T47D (cell line): ENCODE results near the gene CGREF1.

ENCODE experiments used
- DNase-seq, 2 experiments: peaks; one replicate each; pipeline versions ENCODE4 v3.0.0 to v3.0.0-alpha.2; 2011 to 2012; ENCODE audit warnings: low read depth in 1 of 2, low spot score in 1 of 2
- JUND ChIP-seq: IDR thresholded peaks from 2 replicates; pipeline ENCODE4 v1.6.1; 2012; ENCODE audit warnings: low read depth
- in situ Hi-C: cut with HindIII; loops from 2 replicates; pipeline ENCODE4 v1.10.0; 2016; ENCODE audit warnings: low sequenced_read_pairs, low pct_unique_long_range_greater_than_20kb

Gene CGREF1, protein sequence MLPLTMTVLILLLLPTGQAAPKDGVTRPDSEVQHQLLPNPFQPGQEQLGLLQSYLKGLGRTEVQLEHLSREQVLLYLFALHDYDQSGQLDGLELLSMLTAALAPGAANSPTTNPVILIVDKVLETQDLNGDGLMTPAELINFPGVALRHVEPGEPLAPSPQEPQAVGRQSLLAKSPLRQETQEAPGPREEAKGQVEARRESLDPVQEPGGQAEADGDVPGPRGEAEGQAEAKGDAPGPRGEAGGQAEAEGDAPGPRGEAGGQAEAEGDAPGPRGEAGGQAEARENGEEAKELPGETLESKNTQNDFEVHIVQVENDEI

DNA sequence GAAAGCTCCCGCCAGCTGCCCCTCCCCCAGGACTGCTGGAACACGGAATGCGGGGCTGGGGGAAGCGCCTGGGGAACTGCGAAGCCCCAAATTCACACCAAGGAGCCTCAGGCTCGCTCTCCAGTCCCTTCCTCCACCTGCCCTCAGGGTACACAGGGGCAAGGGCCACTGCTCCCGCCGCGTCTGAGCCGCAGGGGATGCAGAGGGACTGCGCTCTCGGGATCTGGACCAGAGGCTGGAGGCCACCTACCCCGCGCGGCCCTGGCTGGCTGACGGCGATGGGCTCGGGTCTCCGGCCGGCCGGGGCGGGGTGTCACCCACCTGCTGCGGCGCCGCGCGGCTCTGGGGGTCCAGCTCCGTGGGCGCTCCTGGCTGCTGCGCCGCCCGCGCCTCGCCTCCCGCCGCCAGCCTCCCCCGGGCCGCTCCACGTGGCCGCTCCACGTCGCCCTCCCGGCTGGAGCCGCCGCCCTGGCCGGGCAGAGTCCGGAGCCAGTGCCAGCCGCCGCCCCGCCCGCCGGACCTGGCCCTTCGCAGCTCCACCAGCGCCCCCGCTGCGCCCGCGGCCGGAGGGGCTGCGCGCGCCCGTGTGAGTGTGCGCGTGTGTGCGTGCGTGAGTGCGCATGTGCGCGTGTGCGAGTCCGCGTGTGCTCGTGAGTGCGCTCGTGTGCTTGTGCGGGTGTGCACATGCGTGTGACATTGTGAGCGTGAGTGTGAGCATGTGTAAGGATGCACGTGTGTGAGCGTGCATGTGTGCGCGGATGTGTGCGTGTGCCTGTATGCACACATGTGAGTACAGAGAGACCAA, at the start of gene CGREF1:
CGREF1 (minus strand) TSS at position 604 of the 805 bp plus-strand sequence. CDS start 14,762 bp downstream, outside the sequence.
- peak; percentile 28 for DNase-seq
- in situ Hi-C loops: no loop called here
- no peak for TF ChIP-seq JUND

DNA sequence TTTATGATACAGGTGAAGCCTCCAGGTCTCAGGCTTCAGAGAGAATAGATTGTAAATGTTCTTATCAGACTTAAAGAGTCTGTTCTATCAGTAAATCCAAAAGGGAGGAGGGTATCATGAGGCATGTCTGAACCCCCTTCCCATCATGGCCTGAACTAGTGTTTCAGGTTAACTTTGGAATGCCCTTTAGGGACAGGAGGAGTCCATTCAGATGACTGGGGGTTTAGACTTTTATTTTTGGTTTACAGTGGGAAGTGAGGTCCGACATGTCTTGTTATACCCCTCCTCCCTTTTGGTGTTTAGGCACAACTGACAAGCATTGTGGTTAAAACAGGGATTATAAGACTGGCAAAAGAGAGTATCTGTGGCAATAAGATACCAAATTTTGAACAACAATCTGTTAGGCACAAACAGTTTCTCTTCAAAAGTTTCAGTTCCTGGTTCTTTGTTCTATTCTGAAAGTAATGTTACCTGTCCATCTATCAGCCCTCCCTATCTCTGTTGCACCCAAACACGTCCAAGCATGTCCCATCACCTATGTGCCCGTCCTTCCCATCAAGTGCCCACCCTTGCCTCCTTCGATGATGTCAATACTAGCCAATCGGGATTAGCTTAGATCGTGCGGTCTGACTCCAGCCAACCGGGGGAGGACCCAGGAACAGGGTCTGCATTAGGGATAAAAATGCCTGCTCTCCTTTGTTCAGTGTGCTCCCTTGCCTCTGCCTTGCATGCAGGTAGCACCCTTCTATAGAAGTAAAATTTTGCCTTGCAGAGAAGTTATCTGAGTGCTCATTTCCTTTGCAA, 46.2 kb upstream of the CGREF1 start:
- no peak for DNase-seq
- in situ Hi-C loops: no loop called here
- no peak for TF ChIP-seq JUND

DNA sequence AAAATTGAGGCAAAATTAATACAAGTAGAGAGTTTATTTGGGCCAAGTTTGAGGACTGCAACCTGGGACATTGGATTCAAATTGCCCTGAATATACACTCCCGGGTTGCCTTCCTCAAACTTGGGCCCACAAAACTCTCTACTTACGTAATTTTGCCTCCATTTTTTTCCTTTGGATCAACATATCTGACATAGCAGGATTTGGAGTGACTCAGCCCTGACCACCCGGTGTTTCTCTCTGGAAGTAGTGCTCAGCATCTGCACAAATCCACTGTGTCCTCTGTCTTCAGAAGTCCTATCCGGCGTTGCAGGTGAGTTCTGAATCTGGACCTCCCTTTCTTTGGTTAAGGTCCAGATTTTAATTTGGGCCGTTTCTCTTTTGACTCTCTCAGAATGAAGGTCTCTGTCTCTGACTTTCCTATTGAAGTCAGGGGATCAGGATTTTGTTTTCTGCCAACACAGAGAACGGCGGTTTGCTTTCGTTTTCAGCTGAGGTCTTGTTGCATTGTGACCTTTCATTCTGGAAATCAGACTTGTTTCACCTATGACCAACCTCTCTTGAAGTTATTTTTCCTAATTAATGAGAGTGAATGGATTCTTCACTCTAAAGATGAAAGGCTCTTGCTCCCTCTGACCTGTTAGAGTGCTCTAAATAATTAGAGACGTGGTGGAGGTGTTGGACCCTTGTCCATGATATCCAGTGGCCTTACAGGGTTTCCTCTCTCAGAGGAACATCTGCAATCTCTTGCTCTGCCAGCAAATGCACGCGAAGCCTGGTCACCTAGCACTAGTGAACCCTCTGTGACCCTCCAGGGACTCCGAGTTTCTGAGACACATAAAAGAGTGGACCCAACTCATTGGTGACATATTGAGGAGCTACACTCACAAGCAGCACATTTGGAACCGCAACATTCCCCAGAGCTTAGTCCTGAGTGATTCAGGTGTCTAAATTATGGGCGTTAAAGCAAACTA, 43.5 kb upstream of the CGREF1 start:
- DNase-seq: peak in 1 of 2 experiments; percentile 12
- in situ Hi-C loops: no loop called here
- no peak for TF ChIP-seq JUND

DNA sequence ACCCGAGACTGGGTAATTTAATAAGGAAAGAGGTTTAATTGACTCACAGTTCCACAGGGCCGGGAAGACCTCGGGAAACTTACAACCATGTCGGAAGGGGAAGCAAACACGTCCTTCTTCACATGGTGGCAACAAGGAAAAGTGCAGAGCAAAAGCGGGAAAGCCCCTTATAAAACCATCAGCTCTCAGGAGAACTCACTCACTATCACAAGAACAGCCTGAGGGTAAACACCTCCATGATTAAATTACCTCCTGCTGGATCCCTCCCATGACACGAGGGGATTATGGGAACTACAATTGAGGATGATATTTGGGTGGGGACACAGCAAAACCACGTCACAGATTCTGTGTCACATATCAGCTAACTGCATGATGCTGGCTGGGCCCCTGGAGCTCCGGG, 41.3 kb upstream of the CGREF1 start:
- in situ Hi-C loops: no loop called here
- no peak for TF ChIP-seq JUND
- no peak for DNase-seq

DNA sequence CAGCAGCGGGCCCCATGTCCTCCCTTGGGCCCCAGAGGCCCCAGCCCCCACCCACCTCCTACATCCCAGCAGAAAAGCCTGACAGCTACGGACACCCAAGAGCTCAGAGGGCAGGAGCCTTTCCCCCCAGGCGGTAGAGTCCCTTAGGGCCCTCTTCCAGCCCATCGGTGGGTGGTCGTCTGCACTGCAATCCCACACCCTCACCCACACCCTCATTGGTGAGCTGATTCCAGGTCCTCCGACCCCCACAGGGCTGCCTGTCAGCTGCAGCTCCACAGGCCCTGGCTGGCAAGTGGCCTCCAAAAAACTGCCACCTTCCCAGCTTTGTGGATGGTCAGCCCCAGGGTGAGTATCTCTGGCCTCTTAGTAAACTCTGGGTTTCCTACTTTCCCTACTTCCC, 40.3 kb upstream of the CGREF1 start:
- in situ Hi-C loops: no loop called here
- no peak for DNase-seq
- TF ChIP-seq JUND: no peak

DNA sequence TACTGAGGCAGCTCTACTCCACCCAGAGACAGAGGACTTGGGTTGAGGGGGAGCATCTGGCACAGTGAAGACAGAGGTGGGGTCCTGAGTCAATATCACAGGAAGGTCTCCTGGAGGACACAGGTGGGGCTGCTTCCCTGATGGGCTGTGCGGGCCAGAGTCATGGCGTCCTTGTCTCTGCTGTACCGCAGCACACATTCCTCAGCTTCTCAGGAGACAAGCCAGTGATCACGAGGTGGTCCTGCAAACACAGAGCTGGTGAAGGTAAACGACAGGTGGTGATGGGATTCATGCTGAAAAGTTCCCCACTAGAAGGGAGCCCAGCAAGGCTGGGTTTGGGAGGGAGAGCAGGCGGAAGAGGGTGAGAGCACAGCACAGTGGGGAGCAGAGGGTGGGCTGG, 39.5 kb upstream of the CGREF1 start:
- DNase-seq: no peak
- in situ Hi-C loops: no loop called here
- no peak for TF ChIP-seq JUND

DNA sequence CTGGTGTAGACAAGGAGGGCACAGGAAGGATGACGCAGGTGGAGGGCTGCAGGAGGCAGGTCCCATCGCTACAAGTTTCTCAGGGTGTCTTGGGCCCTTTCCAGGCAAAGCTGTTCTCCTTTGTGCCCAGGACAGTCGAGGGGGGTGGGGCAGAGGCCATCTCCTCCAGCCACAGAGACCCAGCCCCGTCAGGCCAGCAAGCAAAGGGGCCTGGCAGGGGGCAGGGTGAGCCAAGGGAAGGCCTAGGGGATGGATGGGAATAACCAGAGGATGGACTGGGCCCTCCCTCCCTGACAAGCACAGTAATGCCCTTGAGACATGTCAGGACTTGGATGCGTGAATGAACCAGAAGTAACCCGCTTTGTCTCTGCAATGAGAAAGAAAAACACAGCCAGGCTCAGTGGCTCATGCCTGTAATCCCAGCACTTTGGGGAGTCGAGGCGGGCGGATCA, 36.2 kb upstream of the CGREF1 start:
- DNase-seq: no peak
- no peak for TF ChIP-seq JUND
- in situ Hi-C loops: no loop called here

DNA sequence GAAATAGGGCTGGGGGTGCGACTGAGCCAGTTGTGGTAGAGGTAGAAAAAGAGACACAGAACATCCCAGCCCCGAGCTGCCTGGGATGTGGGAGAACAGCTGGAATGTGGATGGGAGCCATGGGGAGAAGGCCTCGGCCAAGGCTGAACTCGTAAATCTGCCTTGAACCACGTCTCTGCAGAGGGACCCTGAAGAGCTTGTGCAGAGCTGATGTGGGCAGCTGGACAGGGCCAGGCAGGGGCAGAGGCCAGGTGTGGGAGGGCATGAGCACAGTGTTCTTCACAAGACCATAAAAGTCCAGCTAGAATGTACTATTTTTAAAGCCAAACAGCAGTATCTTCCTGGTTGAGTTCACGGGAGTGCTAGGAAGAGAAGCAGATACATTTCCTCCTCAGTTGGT, 35.6 kb upstream of the CGREF1 start:
- DNase-seq: no peak
- in situ Hi-C loops: no loop called here
- TF ChIP-seq JUND: no peak

DNA sequence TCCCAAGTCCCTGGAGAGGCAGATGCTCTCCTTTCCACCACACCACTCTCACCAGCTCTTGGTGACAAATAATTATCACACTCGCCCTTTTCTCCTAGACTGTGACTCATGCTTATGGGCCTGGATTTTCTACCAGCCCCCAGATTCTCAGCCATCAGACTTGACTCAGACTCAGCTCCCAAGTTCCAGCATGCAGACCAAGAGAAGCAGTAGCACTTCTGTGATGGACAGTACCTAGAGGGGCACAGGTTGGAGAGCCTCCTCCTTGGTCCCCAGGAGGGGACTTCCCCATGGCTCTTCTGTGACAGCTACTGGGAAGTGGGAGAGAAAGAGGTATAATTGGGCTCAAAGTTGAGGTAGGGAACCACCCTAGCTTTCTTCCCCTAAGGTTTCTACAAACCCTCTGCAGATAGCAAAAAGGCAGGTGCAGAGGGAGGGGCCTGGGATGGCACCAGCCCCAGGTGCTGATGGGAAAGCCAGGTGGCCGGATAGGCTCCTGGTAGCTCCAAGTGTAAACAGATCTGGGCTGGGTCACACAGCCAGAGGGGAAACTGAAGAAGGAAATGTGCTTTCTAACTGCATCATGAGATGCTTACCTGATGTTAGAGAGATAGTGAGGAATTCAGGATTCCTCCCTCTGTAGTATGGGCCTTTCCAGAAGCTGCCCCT, 34.0 kb upstream of the CGREF1 start:
- no peak for TF ChIP-seq JUND
- in situ Hi-C loops: no loop called here
- DNase-seq: peak in 1 of 2 experiments; percentile 38

DNA sequence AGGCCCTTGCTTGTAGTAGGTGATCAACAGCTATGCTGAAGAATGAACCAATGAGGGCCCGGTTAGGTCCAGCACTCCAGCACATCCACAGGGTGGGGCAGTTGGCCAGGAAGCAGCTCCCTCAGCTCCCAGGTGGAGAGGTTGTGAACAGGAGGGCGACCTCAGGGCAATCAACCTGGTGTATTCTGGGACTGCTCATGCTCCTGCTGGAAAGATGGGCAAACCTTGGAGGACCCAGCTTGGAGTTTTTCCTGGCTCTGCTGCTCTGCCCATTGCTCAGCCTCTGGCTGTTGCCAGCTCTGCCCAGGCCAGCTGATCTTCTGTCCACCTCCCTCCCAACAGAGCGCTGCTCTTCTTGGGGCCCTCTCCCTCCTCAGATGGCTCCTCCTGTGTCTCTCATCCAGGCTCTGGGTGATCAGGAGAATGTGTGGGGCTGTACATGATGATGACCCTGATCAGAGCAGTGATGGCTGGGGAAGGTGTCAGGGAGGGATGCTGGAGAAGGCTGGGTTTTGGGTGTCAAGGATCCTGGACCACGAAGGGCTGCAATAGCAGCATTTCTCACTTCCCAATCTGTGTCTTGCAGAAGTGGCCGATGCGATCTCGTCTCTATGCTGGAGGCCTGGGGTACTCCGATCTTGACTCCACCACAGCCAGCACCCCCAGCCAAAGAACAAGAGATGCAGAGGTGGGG, 33.3 kb upstream of the CGREF1 start:
- in situ Hi-C loops: no loop called here
- peak; percentile 38 for DNase-seq
- no peak for TF ChIP-seq JUND
